GM18951 (cell line): ENCODE data around the gene AOAH.

Source experiments
- POLR2A ChIP-seq: IDR thresholded peaks from 4 replicates; pipeline ENCODE4 v1.6.1; 2011; ENCODE audit warnings: mild to moderate bottlenecking; ENCODE audit not compliant: insufficient read length, insufficient read depth; ENCODE audit errors: extremely low read depth
- in situ Hi-C: fragments of 300-500 bp; cut with MboI; formaldehyde crosslinking; loops from one replicate; pipeline ENCODE4 v1.12.0; 2022; ENCODE audit warnings: low sequenced_read_pairs, mixed read lengths, inconsistent platforms; ENCODE audit not compliant: unreplicated experiment

Gene AOAH

GRCh38 chr7:36636126-36636525 lies 88.2 kb downstream of the AOAH start:
- no peak for TF ChIP-seq POLR2A
- in situ Hi-C loops = no loop called here

GRCh38 chr7:36635091-36635490 lies 89.2 kb downstream of the AOAH start:
- in situ Hi-C loops = no loop called here
- TF ChIP-seq POLR2A = no peak

- no peak for TF ChIP-seq POLR2A
- in situ Hi-C loops = no loop called here
These were observed 90.9 kb downstream of the AOAH start for GRCh38 chr7:36633377-36633776.

- in situ Hi-C loops = no loop called here
These were observed 94.1 kb downstream of the AOAH start for GRCh38 chr7:36630112-36630650.

GRCh38 chr7:36629351-36629750 lies 94.9 kb downstream of the AOAH start:
- in situ Hi-C loops = no loop called here
- no peak for TF ChIP-seq POLR2A

More at GRCh38 chr7:36630112-36630650, 94.1 kb downstream of the AOAH start:
- no peak for TF ChIP-seq POLR2A

- in situ Hi-C loops = no loop called here
These were observed 96.5 kb downstream of the AOAH start for GRCh38 chr7:36627836-36628235.

DNA sequence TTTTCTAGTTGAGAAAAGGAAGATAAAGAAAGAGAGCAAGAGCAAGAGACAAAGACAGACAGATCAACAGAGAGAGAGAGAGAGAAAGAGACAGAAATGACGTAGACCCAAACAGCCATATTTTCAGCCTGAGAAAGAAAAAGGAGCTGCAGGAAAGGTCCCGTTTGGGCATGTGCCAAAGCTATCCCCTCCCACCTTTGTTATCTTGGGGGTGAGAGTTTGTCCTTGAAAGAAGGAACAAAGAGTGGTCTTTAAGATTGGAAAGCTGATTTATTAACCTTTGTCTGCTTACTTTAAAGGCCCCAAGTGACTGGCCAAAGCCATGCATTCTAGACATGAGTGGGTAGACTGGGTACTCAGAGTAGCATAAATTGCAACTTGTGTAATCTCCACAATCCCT lies 98.2 kb downstream of the AOAH start:
- TF ChIP-seq POLR2A = no peak
- in situ Hi-C loops = no loop called here

More at GRCh38 chr7:36627836-36628235, 96.5 kb downstream of the AOAH start:
- TF ChIP-seq POLR2A = no peak

DNA sequence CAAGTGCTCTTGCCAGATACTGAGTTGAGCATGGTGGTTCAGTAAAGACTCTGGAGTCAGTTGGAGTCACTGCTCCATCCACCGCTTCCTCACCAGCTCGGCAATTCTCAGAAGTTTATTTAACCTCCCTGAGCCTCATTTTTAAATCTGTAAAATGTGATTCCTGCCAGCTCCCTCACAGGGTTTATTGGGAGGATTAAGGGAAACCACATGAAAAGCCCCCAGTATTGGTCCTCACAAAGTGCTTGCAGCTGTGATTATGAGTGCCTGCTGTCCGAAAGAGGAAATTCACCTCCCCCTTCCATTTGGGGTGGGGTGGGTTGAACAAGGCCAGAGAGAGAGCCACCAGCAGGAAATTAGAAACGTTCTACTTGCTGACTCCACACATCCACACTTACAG lies 99.0 kb downstream of the AOAH start:
- in situ Hi-C loops = no loop called here
- TF ChIP-seq POLR2A = no peak

DNA sequence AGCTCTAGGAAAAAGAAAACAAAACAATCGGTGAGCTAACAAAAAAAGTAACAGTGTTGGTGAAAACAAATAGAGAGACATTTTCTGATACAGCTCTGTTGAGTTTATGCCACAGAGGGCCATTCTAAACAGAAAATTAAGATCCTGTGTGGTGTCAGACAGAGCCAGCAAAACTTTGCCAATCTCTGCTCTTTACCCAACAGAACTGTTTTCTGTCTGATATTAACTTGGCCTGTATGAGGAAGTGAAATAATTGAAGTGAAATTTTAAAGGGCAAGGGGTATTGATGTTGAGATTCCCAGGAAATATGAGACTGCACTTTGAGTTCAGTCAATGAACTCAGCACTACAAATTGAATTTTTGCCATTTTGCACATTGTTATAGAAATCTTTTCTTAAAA lies 101.0 kb downstream of the AOAH start:
- no peak for TF ChIP-seq POLR2A
- in situ Hi-C loops = no loop called here

GRCh38 chr7:36621396-36621795 lies 102.9 kb downstream of the AOAH start:
- in situ Hi-C loops = no loop called here

GRCh38 chr7:36620166-36620708 lies 104.1 kb downstream of the AOAH start:
- no peak for TF ChIP-seq POLR2A
- in situ Hi-C loops = no loop called here

More at GRCh38 chr7:36621396-36621795, 102.9 kb downstream of the AOAH start:
- TF ChIP-seq POLR2A = no peak

- in situ Hi-C loops = no loop called here
- TF ChIP-seq POLR2A = no peak
These were observed 106.9 kb downstream of the AOAH start for GRCh38 chr7:36617408-36617807.

DNA sequence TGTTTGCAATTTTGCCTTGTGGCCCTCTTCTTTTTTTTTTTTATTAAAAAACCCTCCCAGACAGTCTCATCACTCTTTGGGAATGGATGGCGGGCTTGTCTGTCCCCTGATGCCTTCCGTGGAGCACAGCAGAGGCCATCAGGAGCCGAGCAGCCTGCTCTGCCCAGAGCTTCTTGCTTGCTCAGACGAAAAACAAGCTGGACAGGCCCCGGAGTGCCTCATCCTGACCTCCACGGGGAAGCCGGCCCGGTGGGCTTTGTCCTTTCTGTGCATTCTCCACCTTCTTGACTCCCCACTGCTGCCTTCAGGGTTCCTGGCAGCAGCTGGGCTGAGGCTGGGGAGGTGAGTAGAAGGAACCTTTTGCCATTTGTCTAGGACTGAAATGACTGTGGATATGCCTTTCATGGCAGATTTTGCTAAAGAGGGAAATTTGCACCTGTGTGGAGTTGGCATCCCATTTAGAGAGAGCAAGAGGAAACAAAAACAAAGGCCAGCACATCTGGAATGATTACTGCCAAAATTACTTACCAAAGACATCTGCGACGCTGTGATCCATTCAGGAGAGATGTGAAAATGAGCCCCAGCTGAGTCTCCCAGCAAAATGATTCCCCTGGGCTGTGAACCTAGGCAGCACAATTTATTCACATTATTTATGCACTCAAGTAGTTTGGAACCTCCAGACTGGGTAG lies 108.3 kb downstream of the AOAH start:
- in situ Hi-C loops = no loop called here

GRCh38 chr7:36614959-36615358 lies 109.3 kb downstream of the AOAH start:
- in situ Hi-C loops = no loop called here

More for the DNA sequence above, 108.3 kb downstream of the AOAH start:
- no peak for TF ChIP-seq POLR2A

GRCh38 chr7:36613031-36613614 lies 111.2 kb downstream of the AOAH start:
- in situ Hi-C loops = no loop called here
- no peak for TF ChIP-seq POLR2A

More at GRCh38 chr7:36614959-36615358, 109.3 kb downstream of the AOAH start:
- TF ChIP-seq POLR2A = no peak
